GM12878 (cell line): ENCODE measurements around the gene KLF15. TPM values are rescaled to one million over a fixed set of nuclear protein-coding genes. Genes with fewer than 3 reads are reported as not detected.

ENCODE experiments used
- ATAC-seq: fragments of 200-7000 bp; cut with Tn5 transposase; 3 replicates; pipeline ENCODE4 v1.9.1; 2020; ENCODE audit warnings: mild to moderate bottlenecking, moderate library complexity
- BruUV-seq: library from RNA; stranded (reverse); fragments of 400-500 nt; replicated peaks from 2 replicates; lab custom pipeline; 2021; lab: Mats Ljungman, UMichigan
- CTCF ChIA-PET: fragments of 300-600 bp; sonication (Branson Sonifier 250); formaldehyde crosslinking; extraction: SDS; loops from one replicate; lab custom pipeline; 2021; ENCODE audit warnings: inconsistent platforms; lab: Yijun Ruan, JAX
- POLR2A ChIA-PET: fragments of 350-600 bp; formaldehyde crosslinking; extraction: SDS; loops from one replicate; lab custom pipeline; 2021; ENCODE audit warnings: inconsistent platforms; lab: Charles Lee
- RAD21 ChIA-PET: fragments of 300-600 bp; sonication (Branson Sonifier 250); formaldehyde crosslinking; loops from one replicate; lab custom pipeline; 2023; ENCODE audit warnings: antibody characterized with exemption; ENCODE audit not compliant: unreplicated experiment; lab: Charles Lee
- SMC1A ChIA-PET: fragments of 300-600 bp; sonication (Branson Sonifier 250); formaldehyde crosslinking; loops from one replicate; lab custom pipeline; 2023; ENCODE audit not compliant: unreplicated experiment, uncharacterized antibody; lab: Charles Lee
- DNase-seq: peaks from one replicate; pipeline ENCODE4 v3.0.0-alpha.2; 2011; ENCODE audit warnings: low read depth, low spot score
- FAIRE-seq: peaks from 3 replicates; lab custom pipeline; 2011; peaks lifted over from hg19 to GRCh38; lab: Jason Lieb, UNC
- H2AFZ ChIP-seq: 2 replicates; pipeline ENCODE4 v1.6.0; 2011; ENCODE audit warnings: low read depth, low read length, control low read depth; ENCODE audit not compliant: control insufficient read depth
- H3K27ac ChIP-seq: 2 replicates; pipeline ENCODE4 v1.5.1; 2011; ENCODE audit warnings: control low read depth; ENCODE audit not compliant: control insufficient read depth, insufficient read depth
- H3K27me3 ChIP-seq, 2 experiments: replicated peaks in 1 of 2; 2 replicates each; pipeline versions ENCODE4 v1.6.0 to v1.6.1; 2011; ENCODE audit warnings: low read length in 1 of 2; ENCODE audit not compliant: control insufficient read depth in 2 of 2, insufficient read depth in 2 of 2
- H3K36me3 ChIP-seq, 2 experiments: 2 replicates each; pipeline ENCODE4 v1.5.1; 2011; ENCODE audit warnings: low read length in 1 of 2; ENCODE audit not compliant: control insufficient read depth in 2 of 2, insufficient read depth in 2 of 2
- H3K4me1 ChIP-seq: 2 replicates; pipeline ENCODE4 v1.6.1; 2011; ENCODE audit warnings: mild to moderate bottlenecking, low read length, moderate library complexity, mixed read lengths; ENCODE audit not compliant: control insufficient read depth, insufficient read depth
- H3K4me2 ChIP-seq: 2 replicates; pipeline ENCODE4 v1.6.0; 2011; ENCODE audit warnings: control low read depth; ENCODE audit not compliant: control insufficient read depth, insufficient read depth
- H3K4me3 ChIP-seq: fragments of 200-600 bp; sonication (generic); 2 replicates; pipeline ENCODE4 v1.5.1; 2016
- H3K79me2 ChIP-seq: 2 replicates; pipeline ENCODE4 v1.6.0; 2011; ENCODE audit warnings: low read length; ENCODE audit not compliant: control insufficient read depth, insufficient read depth
- H3K9ac ChIP-seq: 2 replicates; pipeline ENCODE4 v1.8.0; 2011; ENCODE audit warnings: low read length, control low read depth, mixed read lengths; ENCODE audit not compliant: control insufficient read depth, insufficient read depth
- H3K9me3 ChIP-seq: replicated peaks from 3 replicates; pipeline ENCODE4 v1.5.1; 2011; ENCODE audit warnings: mild to moderate bottlenecking, low read length; ENCODE audit not compliant: control insufficient read depth, insufficient read depth
- H4K20me1 ChIP-seq: 2 replicates; pipeline ENCODE4 v1.6.0; 2011; ENCODE audit not compliant: control insufficient read depth, insufficient read depth
- ATF7 ChIP-seq: fragments of 450-650 bp; IDR thresholded peaks from 2 replicates; pipeline ENCODE4 v1.6.1; 2016; ENCODE audit warnings: low read depth, mild to moderate bottlenecking
- BHLHE40 ChIP-seq, 2 experiments: fragments of 450-650 bp in 1 of 2; IDR thresholded peaks; 2 replicates each; pipeline ENCODE4 v1.6.1; 2011 to 2017; ENCODE audit warnings: low read depth in 2 of 2, borderline replicate concordance in 1 of 2, improper control_type of control experiment in 1 of 2, low read length in 1 of 2, mild to moderate bottlenecking in 1 of 2
- FOXK2 ChIP-seq: fragments of 450-650 bp; IDR thresholded peaks from 2 replicates; pipeline ENCODE4 v1.6.1; 2017; ENCODE audit warnings: mild to moderate bottlenecking, moderate library complexity
- GABPA ChIP-seq: IDR thresholded peaks from 2 replicates; pipeline ENCODE4 v1.6.1; 2014; ENCODE audit warnings: antibody characterized with exemption, low read depth, mild to moderate bottlenecking, inconsistent platforms
- KDM1A ChIP-seq: fragments of 200-600 bp; sonication (generic); IDR thresholded peaks from 2 replicates; pipeline ENCODE4 v1.6.1; 2016; ENCODE audit warnings: borderline replicate concordance
- MEF2A ChIP-seq: IDR thresholded peaks from 2 replicates; pipeline ENCODE4 v1.6.1; 2011; ENCODE audit warnings: low read depth, mild to moderate bottlenecking, low read length, moderate library complexity; ENCODE audit not compliant: insufficient read depth
- RAD51 ChIP-seq: fragments of 450-650 bp; IDR thresholded peaks from 2 replicates; pipeline ENCODE4 v1.6.1; 2016; ENCODE audit warnings: moderate library complexity, mild to moderate bottlenecking, inconsistent platforms
- RBBP5 ChIP-seq: fragments of 200-600 bp; sonication (generic); conservative IDR thresholded peaks from 2 replicates; pipeline ENCODE4 v1.6.1; 2016
- SMAD1 ChIP-seq: fragments of 450-650 bp; IDR thresholded peaks from 2 replicates; pipeline ENCODE4 v1.6.1; 2018; ENCODE audit warnings: mild to moderate bottlenecking, low read depth; ENCODE audit not compliant: partially characterized antibody
- ZNF622 ChIP-seq: fragments of 450-650 bp; IDR thresholded peaks from 2 replicates; pipeline ENCODE4 v1.6.1; 2017; ENCODE audit warnings: mild to moderate bottlenecking, inconsistent platforms
- WGBS: methylation state at CpG from one replicate; pipeline ENCODE4 v1.1.6; 2016; ENCODE audit warnings: low lambda C conversion rate; ENCODE audit not compliant: insufficient replicate concordance, insufficient coverage; ENCODE audit errors: missing lambda C conversion rate; 5-methylcytosine and 5-hydroxymethylcytosine counted together
- in situ Hi-C: fragments of 300-500 bp; cut with MboI; formaldehyde crosslinking; loops from 9 replicates; pipeline ENCODE4 v1.14.3; 2018; ENCODE audit warnings: mixed read lengths
- intact Hi-C: fragments of 100-400 bp; cut with micrococcal nuclease; formaldehyde crosslinking; loops from one replicate; pipeline ENCODE4 v1.14.2; 2022; ENCODE audit not compliant: unreplicated experiment
- polyA plus RNA-seq, 11 experiments: library from polyadenylated mRNA; depleted of rRNA in 4 of 11; unstranded in 6 of 11; stranded (reverse) in 5 of 11; fragments of >200 nt; fragmentation: Nextera tagmentation in 4 of 11; fragmentation: Illumina TruSeq in 1 of 11; extraction: Ambion mirVana in 4 of 11; extraction: Trizol in 1 of 11; gene quantifications; 1 replicate in 1 of 11; 2 replicates in 10 of 11; pipeline versions ENCODE4 v1.2.1 to v1.2.3, GENCODE V29; 2011 to 2016; ENCODE audit warnings: inconsistent platforms in 2 of 11, missing spikeins in 2 of 11, low read depth in 1 of 11
- total RNA-seq, 4 experiments: library from RNA; depleted of rRNA in 3 of 4; stranded (reverse); fragments of >200 nt in 3 of 4; fragmentation: Illumina TruSeq in 1 of 4; extraction: Trizol in 1 of 4; gene quantifications; 2 replicates each; pipeline versions ENCODE4 v1.2.1 to v1.2.3, GENCODE V29; 2013 to 2021
- TF ChIP-seq, protein P1 (sequence below): IDR thresholded peaks from 2 replicates; pipeline ENCODE4 v1.6.1; 2011; ENCODE audit warnings: low read depth, low read length, improper control_type of control experiment, borderline replicate concordance
- TF ChIP-seq, protein P2 (sequence below): IDR thresholded peaks from 2 replicates; pipeline ENCODE4 v1.6.1; 2012; ENCODE audit warnings: low read length, inconsistent platforms
- TF ChIP-seq, protein P3 (sequence below): fragments of 450-650 bp; formaldehyde crosslinking; IDR thresholded peaks from 2 replicates; pipeline ENCODE4 v1.4.0; 2022; ENCODE audit warnings: mild to moderate bottlenecking, moderate library complexity
- TF ChIP-seq, protein P4 (sequence below): fragments of 450-650 bp; IDR thresholded peaks from 2 replicates; pipeline ENCODE4 v1.6.1; 2017; ENCODE audit warnings: mild to moderate bottlenecking
- TF ChIP-seq, protein P5 (sequence below): fragments of 450-650 bp; IDR thresholded peaks from 2 replicates; pipeline ENCODE4 v1.6.1; 2014; ENCODE audit warnings: mild to moderate bottlenecking

The KLF15 gene
- total and polyA plus RNA-seq, 10 of the 15 experiments (the other 5 are each of a cell fraction or from before 2014, with no cell fraction given), result 0.15 TPM; not detected in 9

DNA sequence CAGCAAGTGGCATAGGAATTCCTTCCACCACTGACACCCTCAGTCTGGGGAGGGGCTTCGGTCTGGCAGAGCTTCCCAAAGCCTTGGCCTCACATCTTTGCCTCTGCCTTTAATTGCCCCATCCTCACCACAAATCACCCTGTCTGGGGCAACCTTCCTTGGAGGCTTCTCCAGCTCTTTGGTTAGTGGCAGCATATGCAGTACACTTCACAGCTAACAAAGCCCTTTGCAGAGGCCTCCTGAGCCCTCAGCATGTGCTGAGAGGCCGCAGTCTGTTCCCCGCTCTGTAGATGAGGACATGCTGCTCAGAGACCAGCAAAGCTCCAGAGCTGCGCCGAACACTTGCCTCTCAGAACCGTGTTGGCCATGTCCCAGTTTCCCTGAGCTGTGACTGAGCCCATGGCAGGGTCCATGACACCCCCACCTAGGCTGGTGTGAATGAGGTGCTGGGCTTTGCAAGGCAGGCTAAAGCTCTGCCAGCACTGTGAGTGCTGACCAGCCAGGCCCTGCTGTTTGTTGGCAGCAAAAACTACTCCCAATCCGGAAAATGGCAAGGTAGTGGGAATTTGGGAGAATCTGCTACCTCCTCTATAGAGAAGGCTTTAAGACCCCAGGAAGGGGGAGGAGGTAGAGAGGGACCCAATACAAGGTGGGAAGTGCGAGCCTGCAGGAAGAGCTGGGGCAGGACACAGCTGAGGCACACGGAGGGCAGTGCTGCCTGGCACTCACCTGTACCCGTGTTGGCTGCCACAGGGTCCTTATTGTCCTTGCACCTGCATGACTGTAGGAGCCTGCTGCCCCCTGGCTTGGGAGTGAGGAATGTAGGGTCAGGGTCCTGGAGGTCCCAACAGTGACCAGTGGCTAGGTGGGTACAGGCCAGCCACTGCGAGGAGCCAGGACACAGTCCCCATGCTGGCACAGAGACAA is 8.4 kb upstream of the KLF15 start:
- Histone ChIP-seq H2AFZ (no peak overlapping the region), H3K36me3 (no peaks in the 10 kb centered on the region), H3K79me2 (no peaks in the 10 kb centered on the region), H3K9ac (no peak overlapping the region), H3K9me3 (no peaks in the 10 kb centered on the region), H3K27me3 (no peaks in the 10 kb centered on the region), H3K4me2 (no peak overlapping the region), H4K20me1 (no peaks in the 10 kb centered on the region), H3K4me3 (no peak overlapping the region), H3K4me1 (no peaks in the 10 kb centered on the region), H3K27ac (no peak overlapping the region)
- ChIA-PET POLR2A (no interaction called here), CTCF (interaction anchor here (1.8 kb wide), 1 partner anchor 27 kb away, joined by 4 read pairs; no protein-coding TSS in a partner anchor), SMC1A (no interaction called here), RAD21 (no interaction called here)
- no peak for DNase-seq
- ATAC-seq, result no peak
- in situ Hi-C loops, result no loop called here
- intact Hi-C loops, result no loop called here
- BruUV-seq, result no TSS peak
- WGBS, result 16% methylated on average over 11 of the region's 11 CpGs
- no peak for FAIRE-seq
- TF ChIP-seq MEF2A (no peak), GABPA (no peak), FOXK2 (no peak), SMAD1 (no peak), ZNF622 (no peak), RAD51 (no peak), ATF7 (no peak), BHLHE40 (IDR thresholded peaks at IDR 0.05; ENCODE audit: borderline replicate concordance in 1 of 2, low read depth in 2 of 2, low read length in 1 of 2) (no peak), RBBP5 (no peak), KDM1A (no peak)
- TF ChIP-seq, protein P1, sequence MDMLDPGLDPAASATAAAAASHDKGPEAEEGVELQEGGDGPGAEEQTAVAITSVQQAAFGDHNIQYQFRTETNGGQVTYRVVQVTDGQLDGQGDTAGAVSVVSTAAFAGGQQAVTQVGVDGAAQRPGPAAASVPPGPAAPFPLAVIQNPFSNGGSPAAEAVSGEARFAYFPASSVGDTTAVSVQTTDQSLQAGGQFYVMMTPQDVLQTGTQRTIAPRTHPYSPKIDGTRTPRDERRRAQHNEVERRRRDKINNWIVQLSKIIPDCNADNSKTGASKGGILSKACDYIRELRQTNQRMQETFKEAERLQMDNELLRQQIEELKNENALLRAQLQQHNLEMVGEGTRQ, result no peak
- TF ChIP-seq, protein P2, sequence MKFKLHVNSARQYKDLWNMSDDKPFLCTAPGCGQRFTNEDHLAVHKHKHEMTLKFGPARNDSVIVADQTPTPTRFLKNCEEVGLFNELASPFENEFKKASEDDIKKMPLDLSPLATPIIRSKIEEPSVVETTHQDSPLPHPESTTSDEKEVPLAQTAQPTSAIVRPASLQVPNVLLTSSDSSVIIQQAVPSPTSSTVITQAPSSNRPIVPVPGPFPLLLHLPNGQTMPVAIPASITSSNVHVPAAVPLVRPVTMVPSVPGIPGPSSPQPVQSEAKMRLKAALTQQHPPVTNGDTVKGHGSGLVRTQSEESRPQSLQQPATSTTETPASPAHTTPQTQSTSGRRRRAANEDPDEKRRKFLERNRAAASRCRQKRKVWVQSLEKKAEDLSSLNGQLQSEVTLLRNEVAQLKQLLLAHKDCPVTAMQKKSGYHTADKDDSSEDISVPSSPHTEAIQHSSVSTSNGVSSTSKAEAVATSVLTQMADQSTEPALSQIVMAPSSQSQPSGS, result no peak
- TF ChIP-seq, protein P3, sequence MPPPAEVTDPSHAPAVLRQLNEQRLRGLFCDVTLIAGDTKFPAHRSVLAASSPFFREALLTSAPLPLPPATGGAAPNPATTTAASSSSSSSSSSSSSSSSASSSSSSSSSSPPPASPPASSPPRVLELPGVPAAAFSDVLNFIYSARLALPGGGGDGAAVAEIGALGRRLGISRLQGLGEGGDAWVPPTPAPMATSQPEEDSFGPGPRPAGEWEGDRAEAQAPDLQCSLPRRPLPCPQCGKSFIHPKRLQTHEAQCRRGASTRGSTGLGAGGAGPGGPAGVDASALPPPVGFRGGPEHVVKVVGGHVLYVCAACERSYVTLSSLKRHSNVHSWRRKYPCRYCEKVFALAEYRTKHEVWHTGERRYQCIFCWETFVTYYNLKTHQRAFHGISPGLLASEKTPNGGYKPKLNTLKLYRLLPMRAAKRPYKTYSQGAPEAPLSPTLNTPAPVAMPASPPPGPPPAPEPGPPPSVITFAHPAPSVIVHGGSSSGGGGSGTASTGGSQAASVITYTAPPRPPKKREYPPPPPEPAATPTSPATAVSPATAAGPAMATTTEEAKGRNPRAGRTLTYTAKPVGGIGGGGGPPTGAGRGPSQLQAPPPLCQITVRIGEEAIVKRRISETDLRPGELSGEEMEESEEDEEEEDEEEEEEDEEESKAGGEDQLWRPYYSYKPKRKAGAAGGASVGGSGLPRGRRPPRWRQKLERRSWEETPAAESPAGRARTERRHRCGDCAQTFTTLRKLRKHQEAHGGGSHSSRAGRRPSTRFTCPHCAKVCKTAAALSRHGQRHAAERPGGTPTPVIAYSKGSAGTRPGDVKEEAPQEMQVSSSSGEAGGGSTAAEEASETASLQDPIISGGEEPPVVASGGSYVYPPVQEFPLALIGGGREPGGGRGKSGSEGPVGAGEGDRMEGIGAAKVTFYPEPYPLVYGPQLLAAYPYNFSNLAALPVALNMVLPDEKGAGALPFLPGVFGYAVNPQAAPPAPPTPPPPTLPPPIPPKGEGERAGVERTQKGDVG, result no peak
- TF ChIP-seq, protein P4, sequence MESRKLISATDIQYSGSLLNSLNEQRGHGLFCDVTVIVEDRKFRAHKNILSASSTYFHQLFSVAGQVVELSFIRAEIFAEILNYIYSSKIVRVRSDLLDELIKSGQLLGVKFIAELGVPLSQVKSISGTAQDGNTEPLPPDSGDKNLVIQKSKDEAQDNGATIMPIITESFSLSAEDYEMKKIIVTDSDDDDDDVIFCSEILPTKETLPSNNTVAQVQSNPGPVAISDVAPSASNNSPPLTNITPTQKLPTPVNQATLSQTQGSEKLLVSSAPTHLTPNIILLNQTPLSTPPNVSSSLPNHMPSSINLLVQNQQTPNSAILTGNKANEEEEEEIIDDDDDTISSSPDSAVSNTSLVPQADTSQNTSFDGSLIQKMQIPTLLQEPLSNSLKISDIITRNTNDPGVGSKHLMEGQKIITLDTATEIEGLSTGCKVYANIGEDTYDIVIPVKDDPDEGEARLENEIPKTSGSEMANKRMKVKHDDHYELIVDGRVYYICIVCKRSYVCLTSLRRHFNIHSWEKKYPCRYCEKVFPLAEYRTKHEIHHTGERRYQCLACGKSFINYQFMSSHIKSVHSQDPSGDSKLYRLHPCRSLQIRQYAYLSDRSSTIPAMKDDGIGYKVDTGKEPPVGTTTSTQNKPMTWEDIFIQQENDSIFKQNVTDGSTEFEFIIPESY, result no peak
- TF ChIP-seq, protein P5, sequence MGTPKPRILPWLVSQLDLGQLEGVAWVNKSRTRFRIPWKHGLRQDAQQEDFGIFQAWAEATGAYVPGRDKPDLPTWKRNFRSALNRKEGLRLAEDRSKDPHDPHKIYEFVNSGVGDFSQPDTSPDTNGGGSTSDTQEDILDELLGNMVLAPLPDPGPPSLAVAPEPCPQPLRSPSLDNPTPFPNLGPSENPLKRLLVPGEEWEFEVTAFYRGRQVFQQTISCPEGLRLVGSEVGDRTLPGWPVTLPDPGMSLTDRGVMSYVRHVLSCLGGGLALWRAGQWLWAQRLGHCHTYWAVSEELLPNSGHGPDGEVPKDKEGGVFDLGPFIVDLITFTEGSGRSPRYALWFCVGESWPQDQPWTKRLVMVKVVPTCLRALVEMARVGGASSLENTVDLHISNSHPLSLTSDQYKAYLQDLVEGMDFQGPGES, result no peak
